Activated CD8-positive, alpha-beta T cell treated with anti-CD3 and anti-CD28 coated beads for 36 hours (primary cell): ENCODE results near the gene TPRG1L. TPM values are rescaled to one million over a fixed set of nuclear protein-coding genes. Genes with fewer than 3 reads are reported as not detected.

Source experiments
- ATAC-seq: fragments of 200-7000 bp; cut with Tn5 transposase; one replicate; pipeline ENCODE4 v1.10.0; 2021; ENCODE audit warnings: mild to moderate bottlenecking, moderate library complexity
- CTCF ChIA-PET: fragments of 350-600 bp; sonication (Branson Sonifier 250); formaldehyde crosslinking; loops from one replicate; lab custom pipeline; 2021; ENCODE audit warnings: antibody characterized with exemption; lab: Charles Lee
- POLR2A ChIA-PET: fragments of 350-600 bp; sonication (Branson Sonifier 250); formaldehyde crosslinking; loops from one replicate; lab custom pipeline; 2021; ENCODE audit warnings: antibody characterized with exemption; lab: Charles Lee
- DNase-seq: peaks from one replicate; pipeline ENCODE4 v3.0.0-alpha.2; 2020
- H3K27ac Mint-ChIP-seq: one replicate; pipeline ENCODE4 v1.8.0; 2021; ENCODE audit warnings: mild to moderate bottlenecking, mixed read lengths
- H3K27me3 Mint-ChIP-seq: one replicate; pipeline ENCODE4 v1.8.0; 2021; ENCODE audit warnings: mixed read lengths
- H3K36me3 Mint-ChIP-seq: one replicate; pipeline ENCODE4 v1.8.0; 2021; ENCODE audit warnings: low read depth, mixed read lengths
- H3K4me1 Mint-ChIP-seq: one replicate; pipeline ENCODE4 v1.8.0; 2021; ENCODE audit warnings: low read depth, mixed read lengths
- H3K4me3 Mint-ChIP-seq: one replicate; pipeline ENCODE4 v1.8.0; 2021; ENCODE audit warnings: mild to moderate bottlenecking, moderate library complexity, mixed read lengths
- H3K9me3 Mint-ChIP-seq: one replicate; pipeline ENCODE4 v1.8.0; 2021; ENCODE audit warnings: mixed read lengths
- intact Hi-C: fragments of 100-400 bp; cut with micrococcal nuclease; formaldehyde crosslinking; loops from one replicate; pipeline ENCODE4 v1.10.0; 2022
- total RNA-seq, 2 experiments: library from RNA; stranded (reverse); gene quantifications; one replicate each; pipeline ENCODE4 v1.2.3, GENCODE V29; 2021
- TF ChIP-seq, protein P1 (sequence below): fragments of 200-600 bp; IDR thresholded peaks from one replicate; pipeline ENCODE4 v1.8.0; 2022; ENCODE audit warnings: antibody characterized with exemption, mild to moderate bottlenecking

TPRG1L gene
- total RNA-seq, 2 experiments from 2014 or later, result 6.1 to 6.2 TPM

DNA sequence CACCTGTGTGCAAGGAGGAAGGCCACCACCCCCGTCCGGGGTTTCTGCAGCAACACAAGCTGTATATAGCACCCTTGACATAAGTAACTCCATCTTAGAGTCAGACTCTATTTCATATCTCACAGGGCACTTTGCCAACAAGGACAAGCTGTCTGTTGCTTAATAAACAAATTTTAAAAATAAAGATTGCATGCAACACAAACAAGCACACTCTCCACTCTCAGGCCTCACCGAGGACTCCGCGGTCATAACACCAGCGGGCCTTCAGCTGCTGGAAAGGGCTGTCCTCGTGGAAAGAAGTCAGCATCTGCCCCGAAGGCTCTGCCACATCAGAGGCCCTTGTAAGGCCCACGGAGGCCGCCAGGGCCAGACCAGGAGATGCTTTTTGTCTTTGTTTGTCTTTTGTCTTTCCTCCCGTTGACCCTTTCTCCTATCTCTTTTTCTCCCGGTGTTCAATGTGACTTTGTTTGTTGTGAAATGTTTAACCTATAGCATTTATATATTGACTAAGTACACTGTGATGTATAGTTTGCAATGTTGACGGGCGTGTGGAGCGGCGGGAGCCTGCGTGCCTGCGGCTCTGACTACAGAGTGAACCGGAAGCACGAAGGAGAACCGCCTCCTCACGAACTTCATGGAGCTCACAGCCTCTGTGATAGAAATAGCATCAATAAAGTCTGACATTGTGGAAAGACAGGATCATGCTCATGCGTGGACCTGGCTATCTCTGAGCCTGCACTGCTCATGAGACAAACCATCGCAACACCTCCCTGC, 37.6 kb upstream of the TPRG1L start:
- CTCF ChIA-PET, result interaction anchor here (0.6 to 1.0 kb wide), 2 partner anchors 27 to 96 kb away, joined by 3 read pairs; no protein-coding TSS in a partner anchor
- Mint-ChIP-seq H3K27ac (no peak overlapping the region), H3K36me3 (no peaks in the 10 kb centered on the region), H3K27me3 (no peaks in the 10 kb centered on the region), H3K9me3 (no peaks in the 10 kb centered on the region), H3K4me3 (no peak overlapping the region), H3K4me1 (no peaks in the 10 kb centered on the region)
- intact Hi-C loops, result no loop called here
- POLR2A ChIA-PET, result no interaction called here
- DNase-seq, result no peak
- TF ChIP-seq, protein P1, sequence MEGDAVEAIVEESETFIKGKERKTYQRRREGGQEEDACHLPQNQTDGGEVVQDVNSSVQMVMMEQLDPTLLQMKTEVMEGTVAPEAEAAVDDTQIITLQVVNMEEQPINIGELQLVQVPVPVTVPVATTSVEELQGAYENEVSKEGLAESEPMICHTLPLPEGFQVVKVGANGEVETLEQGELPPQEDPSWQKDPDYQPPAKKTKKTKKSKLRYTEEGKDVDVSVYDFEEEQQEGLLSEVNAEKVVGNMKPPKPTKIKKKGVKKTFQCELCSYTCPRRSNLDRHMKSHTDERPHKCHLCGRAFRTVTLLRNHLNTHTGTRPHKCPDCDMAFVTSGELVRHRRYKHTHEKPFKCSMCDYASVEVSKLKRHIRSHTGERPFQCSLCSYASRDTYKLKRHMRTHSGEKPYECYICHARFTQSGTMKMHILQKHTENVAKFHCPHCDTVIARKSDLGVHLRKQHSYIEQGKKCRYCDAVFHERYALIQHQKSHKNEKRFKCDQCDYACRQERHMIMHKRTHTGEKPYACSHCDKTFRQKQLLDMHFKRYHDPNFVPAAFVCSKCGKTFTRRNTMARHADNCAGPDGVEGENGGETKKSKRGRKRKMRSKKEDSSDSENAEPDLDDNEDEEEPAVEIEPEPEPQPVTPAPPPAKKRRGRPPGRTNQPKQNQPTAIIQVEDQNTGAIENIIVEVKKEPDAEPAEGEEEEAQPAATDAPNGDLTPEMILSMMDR, result no peak
- no peak for ATAC-seq

DNA sequence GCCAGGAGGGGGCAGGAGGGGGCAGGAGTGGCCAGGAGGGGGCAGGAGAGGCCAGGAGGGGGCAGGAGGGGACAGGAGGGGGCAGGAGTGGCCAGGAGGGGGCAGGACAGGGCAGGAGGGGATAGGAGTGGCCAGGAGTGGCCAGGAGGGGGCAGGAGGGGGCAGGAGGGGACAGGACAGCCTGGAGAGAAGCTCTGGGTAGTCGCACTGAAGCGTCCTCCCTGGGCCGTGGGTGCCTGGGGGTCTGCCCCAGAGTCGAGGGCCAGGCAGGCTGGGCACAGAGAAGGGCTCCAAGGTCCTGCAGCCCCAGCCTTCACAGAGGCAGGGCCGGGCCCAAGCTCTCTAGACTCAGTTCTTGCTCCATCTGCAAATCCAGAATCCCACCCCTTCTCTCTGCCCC, 36.4 kb upstream of the TPRG1L start:
- Mint-ChIP-seq H3K9me3 (no peaks in the 10 kb centered on the region), H3K27me3 (no peaks in the 10 kb centered on the region), H3K4me1 (no peaks in the 10 kb centered on the region), H3K4me3 (no peak overlapping the region), H3K36me3 (no peaks in the 10 kb centered on the region), H3K27ac (no peak overlapping the region)
- intact Hi-C loops, result no loop called here
- TF ChIP-seq, protein P1, result no peak
- no peak for ATAC-seq
- DNase-seq, result no peak
- ChIA-PET CTCF (interaction anchor here (0.9 kb wide), 1 partner anchor 31 kb away, joined by 3 read pairs; no protein-coding TSS in a partner anchor), POLR2A (no interaction called here)

DNA sequence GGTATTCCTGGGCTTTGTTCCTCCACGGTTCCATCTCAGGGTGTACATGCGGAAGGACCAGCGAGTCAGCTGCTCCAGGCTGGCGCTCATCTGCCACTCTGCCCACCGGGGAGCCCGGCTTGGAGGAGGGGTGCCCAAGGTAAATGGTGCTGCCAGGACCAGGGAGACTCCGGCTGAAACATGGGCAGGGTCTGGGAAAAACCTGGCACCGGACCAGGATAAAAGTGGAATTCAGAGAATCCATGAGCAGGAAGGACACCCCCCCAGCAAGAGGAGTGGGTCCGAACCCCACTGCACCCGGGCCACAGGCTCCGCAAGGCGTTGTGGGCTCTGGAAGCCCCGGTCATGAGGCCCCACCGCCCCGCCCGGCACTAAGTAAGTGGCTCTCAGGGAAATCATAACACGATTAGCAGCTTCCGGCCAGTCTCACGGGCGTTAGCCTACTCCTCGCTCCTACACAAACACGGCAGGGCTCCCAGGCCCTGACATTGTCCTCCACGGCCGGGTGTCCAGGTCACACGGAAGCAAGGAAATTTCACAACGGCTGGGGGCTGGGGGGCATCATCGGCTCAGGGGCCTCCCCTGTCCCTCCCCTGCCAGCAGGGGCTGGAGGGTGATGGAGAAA, 34.6 kb upstream of the TPRG1L start:
- no peaks in the 10 kb centered on the region for H3K36me3 Mint-ChIP-seq
- H3K27me3 Mint-ChIP-seq, result no peaks in the 10 kb centered on the region
- H3K4me3 Mint-ChIP-seq, result no peak overlapping the region
- intact Hi-C loops, result no loop called here
- ATAC-seq (no peak), DNase-seq (no peak)
- POLR2A ChIA-PET, result no interaction called here
- CTCF ChIA-PET, result no interaction called here
- H3K27ac Mint-ChIP-seq, result no peak overlapping the region
- H3K4me1 Mint-ChIP-seq, result no peaks in the 10 kb centered on the region
- TF ChIP-seq, protein P1, result no peak
- no peaks in the 10 kb centered on the region for H3K9me3 Mint-ChIP-seq

DNA sequence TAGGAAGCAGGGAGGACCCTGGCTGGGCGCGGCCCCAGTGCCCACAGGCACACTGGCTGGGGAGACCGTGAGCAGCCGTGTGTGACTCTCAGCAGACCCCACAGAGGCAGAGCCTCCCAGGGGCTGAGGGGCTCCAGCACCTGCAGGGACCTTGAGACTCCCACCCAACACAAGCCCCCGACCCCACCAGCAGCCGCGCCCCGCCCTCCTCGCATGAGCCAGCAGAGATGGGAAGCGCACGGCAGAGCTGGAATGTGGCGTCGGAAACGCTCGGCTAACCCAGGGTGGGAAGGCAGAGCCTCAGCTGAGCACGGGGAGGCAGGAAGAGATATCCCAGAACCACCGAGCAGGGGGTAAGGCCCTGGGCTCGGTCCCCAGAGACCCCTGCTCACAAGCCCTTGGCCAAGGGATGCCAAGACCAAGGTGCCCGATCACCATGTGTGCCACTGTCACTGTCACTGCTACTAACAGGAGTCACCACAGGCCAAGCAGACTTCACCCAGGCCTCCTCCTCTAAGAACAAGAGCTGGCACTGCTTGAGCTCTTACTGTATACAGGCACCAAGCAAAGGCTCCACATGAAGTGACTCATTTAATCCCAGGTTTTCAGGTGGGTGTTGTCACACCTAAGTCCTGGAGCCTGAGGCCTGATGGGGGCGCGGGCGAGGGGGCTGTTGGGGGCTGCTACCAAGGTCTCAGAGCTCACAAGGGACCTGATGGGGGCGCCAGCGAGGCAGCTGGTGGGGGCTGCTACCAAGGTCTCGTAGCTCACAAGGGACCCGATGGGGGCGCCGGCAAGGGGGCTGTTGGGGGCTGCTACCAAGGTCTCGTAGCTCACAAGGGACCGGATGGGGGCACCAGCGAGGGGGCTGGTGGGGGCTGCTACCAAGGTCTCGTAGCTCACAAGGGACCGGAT, 33.6 kb upstream of the TPRG1L start:
- Mint-ChIP-seq H3K4me3 (no peak overlapping the region), H3K9me3 (no peaks in the 10 kb centered on the region), H3K27me3 (no peaks in the 10 kb centered on the region), H3K36me3 (no peaks in the 10 kb centered on the region), H3K4me1 (no peaks in the 10 kb centered on the region), H3K27ac (no peak overlapping the region)
- no peak for ATAC-seq
- DNase-seq, result peak; percentile 22
- ChIA-PET POLR2A (no interaction called here), CTCF (interaction anchor here (0.8 to 1.6 kb wide), 5 partner anchors 24 to 133 kb away, joined by 3 to 8 read pairs (median 3); no protein-coding TSS in a partner anchor)
- TF ChIP-seq, protein P1, result no peak
- intact Hi-C loops, result no loop called here
